Skin of body (tissue), 2 donors: Measurements from ENCODE around the gene LFNG. TPM values are rescaled to one million over a fixed set of nuclear protein-coding genes. Genes with fewer than 3 reads are reported as not detected.
"Not testable (repeated sequence)": the region's sequence is repeated elsewhere in the genome, so short reads cannot be mapped to it uniquely, and the experiment has no call there.

Source experiments
- DNase-seq: peaks from one replicate; lab custom pipeline; 2025; lab: John Stamatoyannopoulos, UW
- total RNA-seq: library from RNA; depleted of rRNA; stranded (reverse); fragments of >200 nt; gene quantifications from one replicate; pipeline ENCODE4 v1.2.3, GENCODE V29; 2014

The LFNG gene
- total RNA-seq, 1 donor from 2014 or later, result 27.0 TPM

DNA sequence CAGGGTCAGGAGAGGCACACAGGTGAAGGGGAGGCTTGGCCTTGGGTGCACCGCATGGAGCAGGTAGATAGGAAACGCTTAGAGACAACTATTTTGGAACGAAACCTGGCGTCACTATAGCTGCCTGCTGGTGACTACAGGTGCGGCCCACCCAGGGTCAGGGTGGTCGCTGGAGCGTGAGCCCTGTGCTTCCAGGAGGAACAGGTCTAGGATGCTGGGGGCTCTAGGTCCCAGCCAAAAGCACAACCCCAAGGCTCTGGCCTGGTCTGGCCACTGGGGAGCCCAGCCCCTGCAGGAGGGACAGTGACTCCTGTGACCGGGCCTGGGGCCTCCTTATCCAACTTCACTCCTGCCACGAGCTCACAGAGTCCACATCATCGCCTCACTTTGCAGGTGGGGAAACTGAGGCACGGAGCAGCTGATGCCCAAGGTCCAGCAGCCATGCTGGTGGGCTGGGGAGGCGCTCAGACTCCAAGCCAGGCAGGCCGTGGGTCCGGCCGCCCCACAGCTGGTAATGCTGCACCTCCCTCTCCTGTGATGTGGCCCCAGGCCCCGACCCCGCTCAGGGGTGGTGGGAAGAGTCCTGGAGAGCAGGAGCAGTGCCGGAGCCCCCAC lies 9.0 kb downstream of the LFNG start:
- DNase-seq, result no peak

GRCh38 chr7:2529161-2530070 lies 9.8 kb downstream of the LFNG start:
- DNase-seq, result no peak

DNA sequence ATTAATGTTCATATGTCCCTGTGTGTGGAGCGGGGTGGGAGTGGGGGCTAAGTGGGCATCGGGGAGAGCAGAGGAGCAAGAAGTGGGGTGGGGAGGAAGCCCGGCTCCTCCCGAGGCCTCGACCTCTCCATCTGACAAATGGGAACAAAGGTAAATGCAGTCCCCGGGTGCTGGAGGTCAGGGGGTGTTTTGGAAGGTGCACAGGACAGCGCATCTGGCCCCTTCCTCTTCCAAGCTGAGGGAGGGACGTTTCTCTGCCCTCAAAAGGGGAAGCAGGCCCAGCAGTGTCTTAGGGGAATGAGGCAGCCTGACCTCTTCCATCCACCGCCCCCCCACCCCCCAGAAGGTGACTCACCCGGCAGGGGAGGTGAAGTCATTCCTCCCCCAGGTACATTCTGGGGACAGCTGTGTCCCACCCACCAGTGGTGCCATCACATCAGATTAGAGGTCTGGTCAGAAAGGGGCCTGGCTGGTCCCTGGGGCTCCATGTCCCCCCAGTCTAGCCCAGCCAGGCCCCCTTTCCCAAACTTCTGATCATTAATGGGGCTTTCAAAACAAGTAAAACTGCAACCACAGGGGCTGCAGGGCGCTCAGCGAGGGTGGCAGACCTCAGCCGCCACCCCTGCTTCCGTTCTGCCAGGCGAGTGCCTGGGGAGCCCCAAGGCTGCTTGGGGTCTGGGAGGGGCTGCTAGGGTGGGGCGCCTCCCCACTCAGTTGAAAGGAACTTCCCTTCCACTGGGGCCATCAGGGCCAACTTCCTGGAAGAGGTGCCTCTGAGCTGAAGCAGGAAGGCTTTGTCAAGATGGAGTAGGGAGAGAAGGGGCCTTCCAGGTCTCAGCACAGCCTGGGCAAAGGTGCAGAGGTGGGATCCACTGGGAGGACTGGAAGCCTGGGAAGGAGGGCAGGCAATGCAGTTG lies 10.8 kb downstream of the LFNG start:
- DNase-seq, result no peak

GRCh38 chr7:2530994-2531795 lies 11.6 kb downstream of the LFNG start:
- DNase-seq, result not testable (repeated sequence)

GRCh38 chr7:2531796-2532110 lies 12.2 kb downstream of the LFNG start:
- not testable (repeated sequence) for DNase-seq

GRCh38 chr7:2532199-2532772 lies 12.7 kb downstream of the LFNG start:
- DNase-seq, result not testable (repeated sequence)

GRCh38 chr7:2532816-2533215 lies 13.2 kb downstream of the LFNG start:
- DNase-seq, result not testable (repeated sequence)

GRCh38 chr7:2533566-2533965 lies 14.0 kb downstream of the LFNG start:
- not testable (repeated sequence) for DNase-seq

DNA sequence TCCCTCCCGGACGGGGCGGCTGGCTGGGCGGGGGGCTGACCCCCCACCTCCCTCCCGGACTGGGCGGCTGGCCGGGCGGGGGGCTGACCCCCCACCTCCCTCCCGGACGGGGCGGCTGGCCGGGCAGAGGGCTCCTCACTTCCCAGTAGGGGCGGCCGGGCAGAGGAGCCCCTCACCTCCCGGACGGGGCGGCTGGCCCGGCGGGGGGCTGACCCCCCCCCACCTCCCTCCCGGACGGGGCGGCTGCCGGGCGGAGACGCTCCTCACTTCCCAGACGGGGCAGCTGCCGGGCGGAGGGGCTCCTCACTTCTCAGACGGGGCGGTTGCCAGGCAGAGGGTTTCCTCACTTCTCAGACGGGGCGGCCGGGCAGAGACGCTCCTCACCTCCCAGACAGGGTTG lies 14.6 kb downstream of the LFNG start:
- not testable (repeated sequence) for DNase-seq

DNA sequence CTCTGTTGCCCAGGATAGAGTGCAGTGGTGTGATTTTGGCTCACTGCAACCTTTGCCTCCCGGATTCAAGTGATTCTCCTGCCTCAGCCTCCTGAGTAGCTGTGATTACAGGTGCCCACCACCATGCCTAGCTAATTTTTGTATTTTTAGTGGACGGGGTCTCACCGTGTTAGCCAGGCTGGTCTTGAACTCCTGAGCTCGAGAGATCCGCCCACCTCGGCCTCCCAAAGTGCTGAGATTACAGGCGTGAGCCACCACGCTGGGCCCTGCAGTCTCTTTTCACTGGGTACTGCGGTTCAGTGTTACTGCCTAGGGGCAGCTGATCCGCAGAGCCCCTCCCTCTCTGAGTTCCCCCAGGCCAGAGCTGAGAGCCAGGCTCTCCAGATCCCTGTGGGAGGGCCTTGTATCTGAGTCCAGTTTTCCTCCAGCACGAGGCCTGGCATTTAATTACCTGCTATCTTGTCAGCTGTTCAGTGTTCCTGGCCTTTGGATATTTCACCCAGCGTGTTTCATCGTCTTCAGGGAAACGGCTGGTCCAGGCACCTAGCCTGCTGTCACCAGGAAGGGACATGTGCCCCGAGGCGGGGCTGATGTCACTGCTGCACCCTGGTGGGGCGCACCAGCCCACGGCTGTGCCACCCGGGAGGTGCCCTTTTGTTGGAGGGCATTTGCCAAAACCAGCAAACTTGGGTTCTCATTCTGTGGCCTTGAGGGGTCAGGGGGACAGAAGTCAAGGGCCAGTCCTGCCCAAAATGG lies 16.5 kb downstream of the LFNG start:
- not testable (repeated sequence) for DNase-seq

GRCh38 chr7:2537981-2538851 lies 18.6 kb downstream of the LFNG start:
- DNase-seq, result no peak

GRCh38 chr7:2539031-2539911 lies 19.7 kb downstream of the LFNG start:
- no peak for DNase-seq

- DNase-seq, result no peak
Observed at GRCh38 chr7:2540133-2540532, 20.6 kb downstream of the LFNG start.

- DNase-seq, result no peak
Observed at GRCh38 chr7:2540641-2541051, 21.1 kb downstream of the LFNG start.

GRCh38 chr7:2541291-2542010 lies 21.9 kb downstream of the LFNG start:
- no peak for DNase-seq

DNA sequence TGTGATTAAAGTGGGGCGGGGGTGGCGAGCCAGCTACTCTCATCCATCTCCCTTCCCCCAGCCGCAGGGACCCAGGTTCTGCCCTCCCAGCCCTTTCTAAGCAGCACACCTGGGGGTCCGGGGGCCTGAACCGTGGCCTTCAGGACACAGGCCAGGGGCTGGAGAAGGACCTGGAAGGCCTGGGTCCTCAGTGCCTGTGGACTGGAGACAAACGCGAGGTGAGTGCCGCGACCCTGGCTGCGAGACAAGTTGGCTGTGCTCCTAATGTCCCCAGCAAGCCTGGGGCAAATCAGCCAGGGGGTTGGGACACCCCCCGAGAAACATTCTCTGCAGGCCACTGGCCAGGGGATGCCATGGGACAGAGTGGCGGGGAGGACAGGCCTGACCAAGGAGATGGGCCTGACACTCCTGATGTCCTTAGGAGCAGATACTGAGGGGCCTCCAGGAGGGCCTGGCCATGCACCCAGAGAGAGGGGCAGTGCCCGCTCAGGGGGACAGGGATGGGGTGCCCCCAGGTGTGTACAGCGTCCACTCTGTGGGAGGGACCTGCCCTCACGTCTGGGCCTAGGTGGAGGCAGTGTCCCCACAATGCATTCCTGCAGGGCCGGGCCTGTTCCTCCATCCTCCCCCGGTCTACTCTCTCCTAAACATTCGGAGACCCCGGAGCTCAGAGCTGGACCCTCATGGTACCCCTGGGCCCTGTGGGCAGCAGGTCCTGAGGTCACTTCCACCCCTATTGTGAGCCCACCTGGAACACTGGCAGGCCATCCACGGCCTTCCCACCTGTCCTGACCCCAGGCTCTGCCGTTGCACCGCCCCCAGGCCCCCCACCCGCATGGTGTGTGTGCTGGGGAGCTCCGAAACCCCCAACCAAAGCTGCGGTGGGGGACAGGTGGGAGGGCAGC lies 22.7 kb downstream of the LFNG start:
- DNase-seq, result no peak
